GM13977 (cell line): ENCODE results near the gene YBX1.
"Not testable (repeated sequence)": the region's sequence is repeated elsewhere in the genome, so short reads cannot be mapped to it uniquely, and the experiment has no call there.

Experiments
- DNase-seq: peaks from one replicate; pipeline ENCODE4 v3.0.0; 2012; ENCODE audit warnings: low spot score
- CTCF ChIP-seq: IDR thresholded peaks from 2 replicates; pipeline ENCODE4 v1.5.1; 2012; ENCODE audit warnings: mild to moderate bottlenecking, control low read depth; ENCODE audit not compliant: insufficient read depth; ENCODE audit errors: extremely low read depth, missing control alignments
- in situ Hi-C: fragments of 300-500 bp; cut with MboI; formaldehyde crosslinking; loops from one replicate; pipeline ENCODE4 v1.12.0; 2022; ENCODE audit warnings: low sequenced_read_pairs, low pct_unique_long_range_greater_than_20kb, mixed read lengths, inconsistent platforms; ENCODE audit not compliant: unreplicated experiment

The YBX1 gene

GRCh38 chr1:42700006-42700405 lies 17.8 kb downstream of the YBX1 start:
- DNase-seq: no peak
- TF ChIP-seq CTCF: no peak
- in situ Hi-C loops: no loop called here

- no peak for DNase-seq
- in situ Hi-C loops: no loop called here
- TF ChIP-seq CTCF: no peak
Measured at GRCh38 chr1:42703888-42704464, 21.8 kb downstream of the YBX1 start.

DNA sequence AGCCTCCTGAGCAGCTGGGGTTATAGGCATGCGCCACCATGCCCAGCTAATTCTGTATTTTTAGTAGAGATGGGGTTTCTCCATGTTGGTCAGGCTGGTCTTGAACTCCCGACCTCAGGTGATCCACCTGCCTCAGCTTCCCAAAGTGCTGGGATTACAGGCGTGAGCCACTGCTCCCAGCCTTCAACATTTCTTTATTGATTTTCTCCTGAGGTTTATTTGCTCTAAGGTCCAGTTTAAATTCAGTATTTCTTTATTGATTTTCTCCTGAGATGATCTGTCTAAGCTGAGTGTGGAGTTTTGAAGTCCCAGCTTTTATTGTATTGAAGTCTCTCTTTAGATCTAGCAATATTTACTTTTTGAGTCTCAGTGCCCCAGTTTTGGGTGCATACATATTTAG lies 30.6 kb downstream of the YBX1 start:
- in situ Hi-C loops: not testable (repeated sequence)

GRCh38 chr1:42713293-42713692 lies 31.1 kb downstream of the YBX1 start:
- DNase-seq: no peak
- in situ Hi-C loops: no loop called here
- TF ChIP-seq CTCF: no peak

More for the DNA sequence above, 30.6 kb downstream of the YBX1 start:
- DNase-seq: not testable (repeated sequence)

DNA sequence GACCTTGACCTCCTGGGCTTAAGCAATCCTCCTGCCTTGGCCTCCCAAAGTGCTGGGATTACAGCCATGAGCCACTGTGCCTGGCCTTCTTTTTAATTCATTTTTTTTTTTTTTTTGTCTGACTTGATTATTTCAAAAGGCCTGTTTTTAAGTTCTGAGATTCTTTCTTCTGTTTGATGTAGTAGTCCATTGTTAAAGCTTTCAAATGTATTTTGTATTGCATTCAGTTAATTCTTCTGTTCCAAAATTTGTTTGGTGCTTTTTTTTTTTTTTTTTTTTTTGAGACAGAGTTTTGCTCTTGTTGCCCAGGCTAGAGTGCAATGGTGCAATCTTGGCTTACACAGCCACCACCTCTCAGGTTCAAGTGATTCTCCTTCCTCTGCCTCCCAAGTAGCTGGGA lies 32.2 kb downstream of the YBX1 start:
- in situ Hi-C loops, DNase-seq: not testable (repeated sequence)

DNA sequence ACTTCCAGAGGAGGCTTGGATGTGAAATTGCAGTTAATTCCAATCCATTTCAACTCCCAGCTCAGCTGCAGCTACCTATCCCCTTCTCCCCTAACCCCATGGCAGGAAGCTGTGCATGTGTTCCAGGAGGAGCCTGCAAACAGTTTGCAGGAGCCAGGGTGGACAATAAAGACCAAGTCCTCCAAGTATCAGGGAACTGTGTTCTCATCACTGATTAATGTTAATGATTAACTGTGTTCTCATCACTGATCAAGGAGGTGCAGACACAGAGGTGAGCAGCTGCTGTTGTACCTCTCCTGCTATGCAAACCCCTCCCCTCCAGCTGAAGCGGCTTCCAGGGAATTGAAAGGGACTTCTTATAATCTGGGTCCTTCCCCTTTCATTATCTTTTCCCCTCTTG lies 38.6 kb downstream of the YBX1 start:
- DNase-seq: no peak
- TF ChIP-seq CTCF: no peak
- in situ Hi-C loops: no loop called here

DNA sequence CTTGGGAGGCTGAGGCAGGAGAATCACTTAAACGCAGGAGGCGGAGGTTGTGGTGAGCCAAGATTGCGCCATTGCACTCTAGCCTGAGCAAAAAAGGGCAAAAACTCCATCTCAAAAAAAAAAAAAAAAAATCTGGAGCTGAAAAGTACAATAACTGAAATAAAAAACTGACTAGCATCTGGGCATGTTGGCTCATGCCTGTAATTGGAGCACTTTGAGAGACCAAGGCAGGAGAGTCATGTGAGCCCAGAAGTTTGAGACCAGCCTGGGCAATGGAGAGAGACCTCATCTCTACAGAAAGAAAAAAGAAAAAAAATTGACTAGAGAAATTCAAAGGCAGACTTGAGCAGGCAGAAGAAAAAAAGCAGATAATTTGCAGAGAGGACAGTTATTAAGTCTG lies 39.7 kb downstream of the YBX1 start:
- no peak for TF ChIP-seq CTCF
- DNase-seq: no peak
- in situ Hi-C loops: no loop called here

DNA sequence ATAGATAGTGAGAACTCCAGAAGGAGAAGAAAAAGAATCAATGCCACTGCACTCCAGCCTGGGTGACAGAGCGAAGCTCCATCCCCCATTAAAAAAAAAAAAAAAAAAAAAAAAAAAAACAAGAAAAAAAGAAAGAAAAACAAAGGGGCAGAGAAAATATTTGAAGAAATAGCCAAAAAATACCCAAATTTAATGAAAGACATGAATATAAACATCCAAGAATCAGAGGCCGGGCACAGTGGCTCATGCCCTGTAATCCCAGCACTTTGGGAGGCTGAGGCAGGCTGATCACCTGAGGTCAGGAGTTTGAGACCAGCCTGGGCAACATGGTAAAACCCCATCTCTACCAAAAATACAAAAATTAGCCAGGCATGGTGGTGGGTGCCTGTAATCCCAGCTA lies 40.2 kb downstream of the YBX1 start:
- in situ Hi-C loops, DNase-seq: not testable (repeated sequence)
